ENCODE measurements around the gene EZR. TPM values are rescaled to one million over a fixed set of nuclear protein-coding genes. Genes with fewer than 3 reads are reported as not detected.
A peak's percentile ranks its signal among the peaks of the same experiment; 100 is the strongest.

The EZR gene
- total RNA-seq, 1 experiment from 2014 or later = 375 TPM

GRCh38 chr6:158768436-158768835, 50.7 kb downstream of the EZR start:
- no peak for DNase-seq
- Histone ChIP-seq H2AK5ac (ENCODE audit: insufficient read length, low read length) (no peak overlapping the region), H2AFZ (ENCODE audit: low read length) (no peak overlapping the region), H2BK120ac (ENCODE audit: low read depth, low read length, poor library complexity, severe bottlenecking) (no peak overlapping the region), H2BK15ac (ENCODE audit: low read depth, low read length) (no peak overlapping the region), H2BK5ac (ENCODE audit: insufficient read length, low read length) (no peak overlapping the region), H3K27ac (ENCODE audit: insufficient read length, low read depth, low read length) (no peak overlapping the region), H3K23ac (ENCODE audit: insufficient read length, low read depth, low read length) (no peak overlapping the region), H3K14ac (ENCODE audit: insufficient read depth, low read length) (no peak overlapping the region), H3K18ac (ENCODE audit: insufficient read length, low read depth, low read length) (no peak overlapping the region), H4K5ac (ENCODE audit: insufficient read length, low read depth, low read length) (no peak overlapping the region), H4K20me1 (ENCODE audit: control insufficient read depth, insufficient read depth, insufficient read length) (no peaks in the 10 kb centered on the region), H2BK12ac (ENCODE audit: insufficient read length, low read depth, low read length) (no peak overlapping the region), H3K4me2 (ENCODE audit: insufficient read depth, insufficient read length, low read length) (no peak overlapping the region), H3T11ph (ENCODE audit: low read length) (no peak overlapping the region), H3K23me2 (ENCODE audit: insufficient read length, low read depth, low read length, poor library complexity, severe bottlenecking) (no peaks in the 10 kb centered on the region), H3K27me3 (ENCODE audit: insufficient read depth, low read length) (no peaks in the 10 kb centered on the region), H3K56ac (ENCODE audit: insufficient read length, low read depth, low read length) (no peak overlapping the region), H4K91ac (ENCODE audit: insufficient read length, low read depth, low read length) (no peak overlapping the region), H3K79me2 (ENCODE audit: insufficient read depth, low read length) (no peaks in the 10 kb centered on the region), H3K79me1 (ENCODE audit: insufficient read depth, low read depth, low read length, poor library complexity, severe bottlenecking) (no peaks in the 10 kb centered on the region), H3K9ac (ENCODE audit: extremely low read depth, insufficient read length, low read length) (no peak overlapping the region), H4K8ac (replicated peaks; ENCODE audit: insufficient read length, low read depth, low read length) (no peak overlapping the region), H2BK20ac (ENCODE audit: low read depth, low read length, poor library complexity, severe bottlenecking) (no peak overlapping the region), H3K4me1 (ENCODE audit: insufficient read depth, low read length) (no peaks in the 10 kb centered on the region), H3K4ac (ENCODE audit: low read depth, low read length) (no peak overlapping the region), H3K9me3 (ENCODE audit: control insufficient read depth, low read depth, low read length) (no peaks in the 10 kb centered on the region)
- Mint-ChIP-seq H3K36me3 (ENCODE audit: insufficient read depth in 1 of 3, low read depth in 3 of 3) (peaks cover 64 to 95% (median 86%) of the 10 kb centered on the region in 3 experiments), H3K4me3 (no peak overlapping the region), H3K4me1 (peaks cover 5 to 12% of the 10 kb centered on the region in 2 experiments), H3K27ac (peak overlapping the region in 2 of 3 experiments; percentile 59 to 77; a peak in 3 of 7 replicates), H3K9me3 (no peaks in the 10 kb centered on the region), H3K27me3 (ENCODE audit: low read depth) (no peaks in the 10 kb centered on the region; the same call in none of the 2 replicates)
- WGBS (ENCODE audit: extremely low coverage, insufficient read length, low lambda C conversion rate) = no CpG with 5 or more reads among the region's 8 CpGs
- TF ChIP-seq CTCF (conservative IDR thresholded peaks at IDR 0.05) = no peak
